ENCODE results near the gene MPP2.

GRCh38 chr17:43861960-43862359, 45.4 kb downstream of the MPP2 start:
- no peak for TF ChIP-seq POLR2A (IDR thresholded peaks at IDR 0.05)
- TF ChIP-seq CTCF (IDR thresholded peaks at IDR 0.05) = no peak

Data from testis (tissue), 2 donors.